Aorta (tissue), 5 donors: ENCODE data around the gene VIPR2. TPM values are rescaled to one million over a fixed set of nuclear protein-coding genes. Genes with fewer than 3 reads are reported as not detected.

ENCODE experiments used
- ATAC-seq: fragments of 200-7000 bp; cut with Tn5 transposase; one replicate; pipeline ENCODE4 v1.9.1; 2022; ENCODE audit warnings: moderate library complexity; ENCODE audit not compliant: low FRiP score
- DNase-seq, 2 donors: peaks; one replicate each; pipeline ENCODE4 v3.0.0-alpha.2; 2020
- H3K27ac ChIP-seq, 2 donors: one replicate each; pipeline ENCODE4 v1.5.1; 2013; ENCODE audit warnings: low read length in 2 of 2, mild to moderate bottlenecking in 2 of 2, moderate library complexity in 2 of 2, control low read depth in 1 of 2, inconsistent platforms in 1 of 2, low read depth in 1 of 2
- H3K27me3 ChIP-seq, 2 donors: one replicate each; pipeline ENCODE4 v1.6.1; 2013; ENCODE audit warnings: control low read depth in 1 of 2, low read length in 1 of 2, mild to moderate bottlenecking in 1 of 2, moderate library complexity in 1 of 2; ENCODE audit not compliant: insufficient read depth in 2 of 2, control insufficient read depth in 1 of 2
- H3K36me3 ChIP-seq, 2 donors: one replicate each; pipeline ENCODE4 v1.6.1; 2013; ENCODE audit warnings: control low read depth in 1 of 2, low read length in 1 of 2, mild to moderate bottlenecking in 1 of 2; ENCODE audit not compliant: insufficient read depth in 2 of 2, control insufficient read depth in 1 of 2
- H3K4me1 ChIP-seq, 2 donors: one replicate each; pipeline ENCODE4 v1.6.1; 2013; ENCODE audit warnings: low read length in 2 of 2, control low read depth in 1 of 2, mild to moderate bottlenecking in 1 of 2, moderate library complexity in 1 of 2; ENCODE audit not compliant: insufficient read depth in 2 of 2, control insufficient read depth in 1 of 2
- H3K4me3 ChIP-seq, 2 donors: one replicate each; pipeline ENCODE4 v1.5.1; 2013; ENCODE audit warnings: low read length in 2 of 2, control low read depth in 1 of 2, mild to moderate bottlenecking in 1 of 2
- H3K9me3 ChIP-seq: one replicate; pipeline ENCODE4 v1.6.1; 2013; ENCODE audit warnings: mild to moderate bottlenecking, low read length; ENCODE audit not compliant: control insufficient read depth
- WGBS, 2 donors: extraction: QIAGEN DNeasy Blood & Tissue Kit; methylation state at CpG; one replicate each; pipeline ENCODE4 v1.1.7; 2013; 5-methylcytosine and 5-hydroxymethylcytosine counted together
- intact Hi-C, 2 donors: fragments of 100-400 bp; cut with DNase I; formaldehyde crosslinking; loops; one replicate each; pipeline versions ENCODE4 v1.14.2 to v1.15.0; 2022
- polyA plus RNA-seq, 2 donors: library from polyadenylated mRNA; stranded (reverse); fragments of 200-250 nt; gene quantifications; one replicate each; pipeline ENCODE4 v1.2.3, GENCODE V29; 2013
- total RNA-seq, 2 donors: library from RNA; stranded (reverse); fragmentation: NEBNext Ultra II Directional; extraction: Animal tissue kit (Norgen Biotek cat#: 25700); gene quantifications; one replicate each; pipeline ENCODE4 v1.2.1, GENCODE V29; 2021
- donor health status: healthy with polysubstance abuse.
- donor health status: Bipolar disorder and iron deficiency.
- donor health status: DM: no; HTN: no; CAD: no.
- donor health status: DM: no; HTN: no; CAD: no.
- donor health status: DM: yes; HTN: yes; CAD: no.

The VIPR2 gene
- total and polyA plus RNA-seq, 4 donors: 3.3 to 14.1 (median 11.5) TPM

DNA sequence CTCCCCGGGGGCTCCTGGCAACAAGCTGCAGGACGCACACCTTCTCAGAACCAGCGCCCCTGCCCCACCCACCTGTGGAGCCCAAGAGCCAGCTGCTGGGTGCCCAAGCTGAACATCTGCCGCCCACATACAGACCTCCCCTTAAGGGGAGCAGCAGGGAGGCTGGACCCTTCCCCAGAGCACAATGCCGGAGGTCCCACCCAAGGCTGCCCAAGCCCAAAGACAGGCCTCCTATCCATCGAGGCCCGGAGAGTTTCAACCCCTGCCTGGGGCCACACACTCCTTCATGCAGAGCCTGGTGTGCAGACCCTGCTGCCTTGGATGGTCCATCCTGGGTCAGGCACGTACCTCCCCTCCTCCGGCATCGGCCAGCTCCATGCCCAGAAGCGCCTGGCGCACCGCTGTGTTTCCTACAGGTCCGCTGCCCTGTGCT lies 48.7 kb downstream of the VIPR2 start:
- Histone ChIP-seq H3K36me3 (no peaks in the 10 kb centered on the region), H3K9me3 (no peaks in the 10 kb centered on the region), H3K27ac (peak overlapping the region; percentile 96 to 97), H3K4me1 (peaks cover 0 to 2% of the 10 kb centered on the region in 2 donors), H3K4me3 (no peak overlapping the region), H3K27me3 (no peaks in the 10 kb centered on the region)
- peak; percentile 42 to 68 for DNase-seq
- WGBS, 2 donors: 91 to 92% methylated on average over 11 to 14 of the region's 14 CpGs
- intact Hi-C loops: loop anchor here (5.0 to 10.0 kb wide), 2 partner anchors 46 to 311 kb away; partner anchors contain the start of gene VIPR2 (in 2 of the 2)
- no peak for ATAC-seq

DNA sequence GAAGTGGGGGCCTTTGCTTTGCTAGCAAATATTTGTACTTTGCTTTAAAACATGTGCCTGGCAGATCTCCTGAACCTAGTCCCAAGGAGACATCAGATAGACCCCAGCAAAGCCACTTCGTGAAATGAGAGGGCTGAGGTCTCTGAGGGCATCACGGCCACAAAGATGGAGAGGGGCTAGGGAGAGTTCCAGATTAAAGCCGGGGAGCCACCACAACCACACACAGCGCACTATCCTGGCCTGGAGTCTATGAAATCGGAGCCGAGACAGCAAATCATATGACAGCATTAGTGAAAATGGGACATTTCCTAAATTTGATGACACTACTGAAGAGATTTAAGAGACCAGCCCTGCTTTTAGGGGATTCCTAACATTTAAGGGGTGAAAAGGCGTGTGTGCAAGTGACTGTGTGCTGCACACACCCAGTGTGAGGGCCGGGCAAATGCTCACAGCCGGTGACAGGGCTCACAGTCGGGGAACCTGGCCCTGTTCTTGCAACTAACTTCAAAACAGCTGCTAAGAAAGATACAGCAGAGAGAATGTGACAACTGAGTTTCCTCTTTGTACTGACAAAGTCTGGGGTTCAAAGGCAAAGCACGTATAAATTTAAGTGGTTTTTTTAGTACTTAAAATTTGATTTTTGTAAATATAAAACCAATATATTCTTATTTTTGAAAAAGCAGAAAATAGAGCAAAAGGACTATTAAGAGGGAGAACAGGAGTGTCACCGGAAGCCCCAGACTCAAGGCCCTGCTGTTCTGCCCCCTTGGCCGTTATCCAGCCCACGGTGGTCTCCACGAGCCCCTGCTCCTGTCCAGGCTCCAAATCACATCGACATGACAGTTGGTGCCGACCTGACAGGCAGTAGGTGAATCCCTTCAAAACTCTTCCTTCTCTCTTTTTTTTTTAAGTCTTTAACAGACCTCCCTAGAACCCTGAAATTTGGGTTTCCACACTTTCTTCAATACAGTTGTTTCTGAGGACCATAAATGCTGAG lies 49.5 kb downstream of the VIPR2 start:
- intact Hi-C loops: loop anchor here (5.0 to 10.0 kb wide), 3 partner anchors 47 to 310 kb away; partner anchors contain the start of gene VIPR2 (in 2 of the 2)
- 37 to 42% methylated on average over 17 of the region's 17 CpGs for WGBS, 2 donors
- H3K27ac ChIP-seq: peak overlapping the region; percentile 96 to 97
- H3K27me3 ChIP-seq: no peaks in the 10 kb centered on the region
- no peak overlapping the region for H3K4me3 ChIP-seq
- no peaks in the 10 kb centered on the region for H3K9me3 ChIP-seq
- ATAC-seq (no peak), DNase-seq (peak in 1 of 2 donors; percentile 67)
- H3K4me1 ChIP-seq: peaks cover 0 to 2% of the 10 kb centered on the region in 2 donors
- H3K36me3 ChIP-seq: no peaks in the 10 kb centered on the region

DNA sequence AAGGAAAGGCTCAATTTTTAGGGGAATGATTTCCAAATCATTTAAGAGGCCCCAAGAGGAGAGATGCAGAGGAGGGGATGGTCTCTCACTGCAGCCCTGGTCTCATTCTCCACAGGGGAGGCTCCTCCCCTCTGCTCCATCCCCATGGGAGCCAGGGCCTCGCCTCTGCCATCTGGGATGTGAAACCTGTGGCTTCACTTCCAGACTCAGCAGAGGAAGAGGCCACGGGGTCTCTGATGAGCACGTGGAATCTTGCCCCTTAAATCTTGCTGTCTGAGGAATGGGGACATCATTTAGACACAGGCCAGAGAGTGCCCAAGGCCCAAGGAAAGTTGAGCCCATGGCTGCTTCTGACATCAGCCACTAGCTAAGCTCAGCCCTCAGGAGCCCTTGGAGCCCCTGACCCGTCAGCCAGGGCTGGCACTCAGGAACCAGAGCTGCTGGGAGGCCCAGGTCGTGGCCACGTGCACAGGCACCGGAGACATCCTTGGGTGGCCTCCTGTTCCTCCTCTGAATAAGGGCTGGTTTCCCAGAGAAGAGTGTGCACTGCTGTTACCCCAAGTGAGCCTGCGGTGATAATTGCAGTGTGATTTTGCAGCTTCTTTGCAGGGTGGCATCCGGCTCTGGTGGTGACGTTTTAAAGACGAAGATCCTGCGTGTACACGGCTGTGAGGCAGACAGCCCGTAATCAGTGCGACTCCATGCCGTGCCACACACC lies 50.5 kb downstream of the VIPR2 start:
- 38 to 41% methylated on average over 16 of the region's 16 CpGs for WGBS, 2 donors
- DNase-seq: peak in 1 of 2 donors; percentile 74

DNA sequence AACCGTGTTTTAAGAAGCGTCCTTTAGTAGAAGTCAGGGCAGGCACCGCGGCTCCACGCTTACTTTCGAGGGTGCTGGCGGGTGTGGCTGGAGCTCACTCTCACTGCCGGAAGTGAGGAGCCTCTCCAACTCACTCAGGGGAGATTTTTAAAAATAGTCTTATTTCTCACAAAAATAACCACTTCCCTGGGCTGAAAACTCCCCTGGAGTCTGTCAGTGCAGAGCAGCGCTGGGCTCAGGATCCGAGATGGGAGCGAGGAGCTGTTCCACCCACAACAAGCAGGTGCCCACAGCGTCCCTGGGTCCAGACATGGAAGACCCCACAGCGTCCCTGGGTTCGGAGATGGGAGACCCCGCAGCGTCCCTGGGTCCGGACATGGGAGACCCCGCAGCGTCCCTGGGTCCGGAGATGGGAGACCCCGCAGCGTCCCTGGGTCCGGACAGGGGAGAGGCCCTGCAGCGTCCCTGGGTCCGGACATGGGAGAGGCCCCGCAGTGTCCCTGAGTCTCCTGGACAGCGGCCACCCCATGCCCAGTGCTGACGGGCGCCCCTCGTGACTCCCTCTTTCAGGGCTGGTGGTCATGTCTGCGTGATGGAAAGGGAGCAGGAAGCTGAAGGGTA lies 51.2 kb downstream of the VIPR2 start:
- Histone ChIP-seq H3K9me3 (no peaks in the 10 kb centered on the region), H3K4me3 (no peak overlapping the region), H3K4me1 (no peaks in the 10 kb centered on the region), H3K27ac (peak overlapping the region; percentile 94 to 99), H3K36me3 (no peaks in the 10 kb centered on the region), H3K27me3 (no peaks in the 10 kb centered on the region)
- ATAC-seq (no peak), DNase-seq (peak in 1 of 2 donors; percentile 77)
- 60 to 66% methylated on average over 31 of the region's 31 CpGs for WGBS, 2 donors
- intact Hi-C loops: loop anchor here (2.0 to 10.0 kb wide), 4 partner anchors 61 to 309 kb away; no protein-coding TSS in a partner anchor

More for the DNA sequence above, 50.5 kb downstream of the VIPR2 start:
- no peak for ATAC-seq
- intact Hi-C loops: loop anchor here (5.0 to 10.0 kb wide), 2 partner anchors 62 to 309 kb away; no protein-coding TSS in a partner anchor
- Histone ChIP-seq H3K36me3 (no peaks in the 10 kb centered on the region), H3K27me3 (no peaks in the 10 kb centered on the region), H3K4me3 (no peak overlapping the region), H3K27ac (peak overlapping the region; percentile 94 to 99), H3K9me3 (no peaks in the 10 kb centered on the region), H3K4me1 (no peaks in the 10 kb centered on the region)

DNA sequence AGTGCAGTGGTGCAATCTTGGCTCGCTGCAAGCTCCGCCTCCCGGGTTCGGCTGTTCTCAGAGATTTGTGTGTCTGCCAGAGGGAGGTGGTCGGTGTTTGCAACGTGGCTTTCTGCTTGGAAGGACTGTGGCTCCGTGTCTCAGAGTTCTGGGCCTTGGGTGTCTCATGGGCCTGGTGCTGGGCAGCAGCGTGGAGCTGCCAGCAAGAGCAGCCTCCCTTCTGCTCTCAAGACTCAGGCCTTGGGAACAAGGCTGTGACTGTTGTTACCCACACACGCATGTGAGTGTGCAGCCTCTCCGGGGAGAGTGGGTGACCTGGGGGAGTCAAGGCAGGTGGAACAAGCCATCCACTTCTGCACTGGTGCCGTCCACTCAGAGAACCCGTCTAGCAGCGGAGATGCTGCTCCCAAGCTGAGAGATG lies 52.0 kb downstream of the VIPR2 start:
- intact Hi-C loops: loop anchor here (2.0 to 10.0 kb wide), 4 partner anchors 60 to 308 kb away; no protein-coding TSS in a partner anchor

DNA sequence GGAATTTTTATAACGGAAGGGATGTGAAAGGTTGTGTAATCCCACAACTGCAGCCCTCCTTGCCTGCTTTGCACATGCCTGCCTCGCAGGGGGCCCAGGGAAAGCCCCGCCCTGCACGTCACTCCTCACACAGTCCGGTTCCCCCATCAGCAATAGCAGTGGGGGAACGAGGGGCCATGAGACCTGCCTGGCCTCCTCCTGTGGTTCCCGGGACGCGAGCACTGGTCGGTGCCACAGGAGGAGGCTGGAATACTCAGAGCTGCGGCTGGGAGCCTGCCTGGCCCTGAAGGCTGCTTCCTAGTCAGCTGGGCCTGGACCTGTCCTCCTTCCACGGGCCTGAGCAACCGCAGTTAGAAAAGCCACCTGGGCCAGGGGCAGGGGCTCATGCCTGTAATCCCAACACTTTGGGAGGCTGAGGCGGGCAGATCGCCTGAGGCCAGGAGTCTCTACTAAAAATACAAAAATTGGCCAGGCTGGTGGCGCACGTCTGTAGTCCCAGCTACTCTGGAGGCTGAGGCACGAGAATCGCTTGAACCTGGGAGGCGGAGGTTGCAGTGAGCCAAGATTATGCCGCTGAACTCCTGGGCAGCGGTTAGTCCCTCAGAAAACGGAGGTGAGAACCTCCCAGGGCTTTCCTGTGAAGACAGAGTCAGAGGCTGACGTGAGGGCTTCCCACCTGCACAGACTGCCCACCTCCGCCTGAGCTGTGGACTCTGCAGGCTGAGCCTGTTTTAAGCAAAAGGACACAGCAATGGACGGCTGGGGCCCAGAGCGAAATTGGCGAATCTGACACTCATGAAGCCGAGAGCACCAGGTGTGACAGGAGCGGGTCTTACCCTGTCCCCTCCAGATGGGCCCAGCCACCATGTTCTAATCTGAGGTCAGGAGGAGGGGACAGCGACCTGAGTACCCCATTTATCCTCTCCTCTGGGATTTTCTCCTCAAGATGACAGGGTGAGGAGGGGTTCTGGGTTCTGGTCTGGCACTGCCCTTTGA lies 52.9 kb downstream of the VIPR2 start:
- Histone ChIP-seq H3K27me3 (no peaks in the 10 kb centered on the region), H3K4me3 (no peak overlapping the region), H3K9me3 (no peaks in the 10 kb centered on the region), H3K36me3 (no peaks in the 10 kb centered on the region), H3K4me1 (no peaks in the 10 kb centered on the region), H3K27ac (peak overlapping the region; percentile 62 to 89)
- peak in 1 of 2 donors; percentile 64 for DNase-seq
- intact Hi-C loops: loop anchor here (2.0 to 10.0 kb wide), 4 partner anchors 59 to 307 kb away; no protein-coding TSS in a partner anchor
- 88 to 91% methylated on average over 31 of the region's 31 CpGs for WGBS, 2 donors
- ATAC-seq: peak; percentile 1

More for the DNA sequence above, 52.0 kb downstream of the VIPR2 start:
- Histone ChIP-seq H3K4me3 (no peak overlapping the region), H3K9me3 (no peaks in the 10 kb centered on the region), H3K27ac (peak overlapping the region; percentile 94 to 99), H3K27me3 (no peaks in the 10 kb centered on the region), H3K36me3 (no peaks in the 10 kb centered on the region), H3K4me1 (no peaks in the 10 kb centered on the region)
- ATAC-seq: peak; percentile 66
- 27 to 34% methylated on average over 13 of the region's 13 CpGs for WGBS, 2 donors
- peak; percentile 80 to 88 for DNase-seq

DNA sequence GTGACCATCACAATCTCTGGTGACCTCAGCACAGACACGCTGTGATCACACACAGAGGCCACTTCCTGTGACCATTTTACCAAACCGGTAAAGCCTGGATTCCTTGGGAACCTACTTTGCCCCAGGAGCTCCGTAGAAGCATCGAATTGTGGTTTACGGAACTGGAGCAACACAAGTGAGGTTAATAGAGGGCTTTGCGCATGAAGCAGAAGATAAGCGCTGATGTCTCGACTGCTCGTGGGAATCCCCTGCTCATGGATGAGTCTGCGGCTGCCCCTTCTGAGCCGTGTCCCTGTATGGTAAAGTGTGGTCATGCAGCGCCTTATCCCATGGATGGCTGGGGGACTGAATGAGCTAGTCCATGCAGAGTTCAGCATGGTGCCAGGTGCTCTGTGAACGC lies 53.6 kb downstream of the VIPR2 start:
- no peaks in the 10 kb centered on the region for H3K4me1 ChIP-seq
- no peaks in the 10 kb centered on the region for H3K9me3 ChIP-seq
- 93 to 98% methylated on average over 13 of the region's 13 CpGs for WGBS, 2 donors
- ATAC-seq (no peak), DNase-seq (peak in 1 of 2 donors; percentile 22)
- peak overlapping the region in 1 of 2 donors; percentile 89 for H3K27ac ChIP-seq
- H3K27me3 ChIP-seq: no peaks in the 10 kb centered on the region
- intact Hi-C loops: loop anchor here (5.0 to 10.0 kb wide), 2 partner anchors 59 to 306 kb away; no protein-coding TSS in a partner anchor
- no peaks in the 10 kb centered on the region for H3K36me3 ChIP-seq
- no peak overlapping the region for H3K4me3 ChIP-seq
